Measurements from ENCODE around the gene PTPN13.
"Not testable (repeated sequence)": the region's sequence is repeated elsewhere in the genome, so short reads cannot be mapped to it uniquely, and the experiment has no call there.

The PTPN13 gene

GRCh38 chr4:86641516-86642090 lies 47.5 kb downstream of the PTPN13 start:
- no peak for DNase-seq (ENCODE audit: low read depth, low spot score)

GRCh38 chr4:86644892-86645291 lies 50.8 kb downstream of the PTPN13 start:
- no peak for DNase-seq (ENCODE audit: low read depth, low spot score)

GRCh38 chr4:86652332-86652932 lies 58.3 kb downstream of the PTPN13 start:
- no peak for DNase-seq (ENCODE audit: low read depth, low spot score)

- DNase-seq (ENCODE audit: low read depth, low spot score): no peak
These were observed 59.2 kb downstream of the PTPN13 start for GRCh38 chr4:86653237-86653865.

GRCh38 chr4:86656781-86657180 lies 62.7 kb downstream of the PTPN13 start:
- not testable (repeated sequence) for DNase-seq (ENCODE audit: low read depth, low spot score)

GRCh38 chr4:86657382-86657781 lies 63.3 kb downstream of the PTPN13 start:
- DNase-seq (ENCODE audit: low read depth, low spot score): no peak

- no peak for DNase-seq (ENCODE audit: low read depth, low spot score)
These were observed 63.8 kb downstream of the PTPN13 start for GRCh38 chr4:86657910-86658309.

- DNase-seq (ENCODE audit: low read depth, low spot score): no peak
These were observed 66.3 kb downstream of the PTPN13 start for GRCh38 chr4:86660401-86660800.

- DNase-seq (ENCODE audit: low read depth, low spot score): no peak
These were observed 66.9 kb downstream of the PTPN13 start for GRCh38 chr4:86661006-86661405.

- DNase-seq (ENCODE audit: low read depth, low spot score): no peak
These were observed 67.3 kb downstream of the PTPN13 start for GRCh38 chr4:86661418-86661817.

- DNase-seq (ENCODE audit: low read depth, low spot score): no peak
These were observed 70.8 kb downstream of the PTPN13 start for GRCh38 chr4:86664959-86665358.

GRCh38 chr4:86670298-86670697 lies 76.2 kb downstream of the PTPN13 start:
- DNase-seq (ENCODE audit: low read depth, low spot score): no peak

GRCh38 chr4:86670756-86671155 lies 76.6 kb downstream of the PTPN13 start:
- no peak for DNase-seq (ENCODE audit: low read depth, low spot score)

GRCh38 chr4:86675548-86675947 lies 81.4 kb downstream of the PTPN13 start:
- no peak for DNase-seq (ENCODE audit: low read depth, low spot score)

GRCh38 chr4:86678796-86679195 lies 84.7 kb downstream of the PTPN13 start:
- no peak for DNase-seq (ENCODE audit: low read depth, low spot score)

GRCh38 chr4:86679441-86679840 lies 85.3 kb downstream of the PTPN13 start:
- DNase-seq (ENCODE audit: low read depth, low spot score): no peak

- DNase-seq (ENCODE audit: low read depth, low spot score): no peak
These were observed 89.1 kb downstream of the PTPN13 start for GRCh38 chr4:86683167-86683566.

GRCh38 chr4:86683983-86684382 lies 89.9 kb downstream of the PTPN13 start:
- DNase-seq (ENCODE audit: low read depth, low spot score): no peak

- DNase-seq (ENCODE audit: low read depth, low spot score): no peak
These were observed 91.3 kb downstream of the PTPN13 start for GRCh38 chr4:86685401-86685800.

- DNase-seq (ENCODE audit: low read depth, low spot score): no peak
These were observed 92.6 kb downstream of the PTPN13 start for GRCh38 chr4:86686741-86687140.

GRCh38 chr4:86688026-86688425 lies 93.9 kb downstream of the PTPN13 start:
- no peak for DNase-seq (ENCODE audit: low read depth, low spot score)

- DNase-seq (ENCODE audit: low read depth, low spot score): no peak
These were observed 110.5 kb downstream of the PTPN13 start for GRCh38 chr4:86704601-86705000.

- no peak for DNase-seq (ENCODE audit: low read depth, low spot score)
These were observed 112.9 kb downstream of the PTPN13 start for GRCh38 chr4:86706923-86707597.
